HepG2 (cell line): ENCODE results near the gene SVOP. TPM values are rescaled to one million over a fixed set of nuclear protein-coding genes. Genes with fewer than 3 reads are reported as not detected.

Experiments used
- ATF2 ChIP-seq: sonication (generic); formaldehyde crosslinking; IDR thresholded peaks from 2 replicates; pipeline ENCODE4 v1.4.0; 2020; ENCODE audit warnings: missing genetic modification reagents
- ATRX ChIP-seq: sonication (generic); formaldehyde crosslinking; IDR thresholded peaks from 2 replicates; pipeline ENCODE4 v1.4.0; 2020; ENCODE audit warnings: missing genetic modification reagents, borderline replicate concordance
- DMAP1 ChIP-seq: IDR thresholded peaks from 2 replicates; pipeline ENCODE4 v1.6.1; 2016
- ETV6 ChIP-seq: sonication (generic); formaldehyde crosslinking; conservative IDR thresholded peaks from 2 replicates; pipeline ENCODE4 v1.4.0; 2020; ENCODE audit warnings: missing genetic modification reagents
- FOXC1 ChIP-seq: sonication (generic); formaldehyde crosslinking; IDR thresholded peaks from 2 replicates; pipeline ENCODE4 v1.8.0; 2022; ENCODE audit warnings: mild to moderate bottlenecking, missing genetic modification reagents, borderline replicate concordance
- GFI1 ChIP-seq: sonication (generic); formaldehyde crosslinking; IDR thresholded peaks from 2 replicates; pipeline ENCODE4 v1.5.0; 2020; ENCODE audit warnings: missing genetic modification reagents, mild to moderate bottlenecking, borderline replicate concordance
- JUNB ChIP-seq: sonication (generic); formaldehyde crosslinking; IDR thresholded peaks from 2 replicates; pipeline ENCODE4 v1.8.0; 2022; ENCODE audit warnings: missing genetic modification reagents, mild to moderate bottlenecking, borderline replicate concordance
- KLF6 ChIP-seq: IDR thresholded peaks from 2 replicates; pipeline ENCODE4 v1.8.0; 2016; ENCODE audit warnings: missing biosample characterization, missing genetic modification reagents
- MAFF ChIP-seq: IDR thresholded peaks from 2 replicates; pipeline ENCODE4 v1.6.1; 2011; ENCODE audit warnings: low read depth, low read length, improper control_type of control experiment
- MAX ChIP-seq: IDR thresholded peaks from 2 replicates; pipeline ENCODE4 v1.6.1; 2012; ENCODE audit warnings: inconsistent platforms
- NFYB ChIP-seq: sonication (generic); formaldehyde crosslinking; IDR thresholded peaks from 2 replicates; pipeline ENCODE4 v1.4.0; 2020; ENCODE audit warnings: missing genetic modification reagents
- PBX3 ChIP-seq: sonication (generic); formaldehyde crosslinking; IDR thresholded peaks from 2 replicates; pipeline ENCODE4 v1.8.1; 2023; ENCODE audit warnings: missing genetic modification reagents, inconsistent platforms, borderline replicate concordance
- POGZ ChIP-seq: sonication (generic); formaldehyde crosslinking; IDR thresholded peaks from 2 replicates; pipeline ENCODE4 v1.4.0; 2020; ENCODE audit warnings: mild to moderate bottlenecking, missing genetic modification reagents
- SALL1 ChIP-seq: sonication (generic); formaldehyde crosslinking; IDR thresholded peaks from 2 replicates; pipeline ENCODE4 v1.8.0; 2022; ENCODE audit warnings: mild to moderate bottlenecking, missing genetic modification reagents
- SIX1 ChIP-seq: sonication (generic); formaldehyde crosslinking; IDR thresholded peaks from 2 replicates; pipeline ENCODE4 v1.4.0; 2020; ENCODE audit warnings: missing genetic modification reagents, borderline replicate concordance
- SMC3 ChIP-seq: IDR thresholded peaks from 2 replicates; pipeline ENCODE4 v1.6.1; 2011; ENCODE audit warnings: low read length, improper control_type of control experiment
- ZFP36 ChIP-seq: fragments of 150-350 bp; IDR thresholded peaks from 2 replicates; pipeline ENCODE4 v1.6.1; 2018; ENCODE audit warnings: borderline replicate concordance, low read length, low read depth; ENCODE audit not compliant: partially characterized antibody
- ZFP41 ChIP-seq: sonication (generic); formaldehyde crosslinking; IDR thresholded peaks from 2 replicates; pipeline ENCODE4 v1.4.0; 2020; ENCODE audit warnings: mild to moderate bottlenecking, missing genetic modification reagents, borderline replicate concordance
- ZNF12 ChIP-seq: sonication (generic); formaldehyde crosslinking; IDR thresholded peaks from 2 replicates; pipeline ENCODE4 v1.5.0; 2020; ENCODE audit warnings: missing genetic modification reagents
- ZNF329 ChIP-seq: sonication (generic); formaldehyde crosslinking; IDR thresholded peaks from 2 replicates; pipeline ENCODE4 v1.9.0; 2021; ENCODE audit warnings: low read depth, mild to moderate bottlenecking, missing genetic modification reagents
- ZNF333 ChIP-seq: sonication (generic); formaldehyde crosslinking; IDR thresholded peaks from 2 replicates; pipeline ENCODE4 v1.4.0; 2020; ENCODE audit warnings: mild to moderate bottlenecking, missing genetic modification reagents, borderline replicate concordance
- ZNF337 ChIP-seq: sonication (generic); formaldehyde crosslinking; IDR thresholded peaks from 2 replicates; pipeline ENCODE4 v1.5.1; 2020; ENCODE audit warnings: missing genetic modification reagents, low read depth, mild to moderate bottlenecking, borderline replicate concordance
- ZNF468 ChIP-seq: sonication (generic); formaldehyde crosslinking; IDR thresholded peaks from 2 replicates; pipeline ENCODE4 v1.8.0; 2022; ENCODE audit warnings: mild to moderate bottlenecking, moderate library complexity, missing genetic modification reagents
- ZNF577 ChIP-seq: sonication (generic); formaldehyde crosslinking; IDR thresholded peaks from 2 replicates; pipeline ENCODE4 v1.4.0; 2020; ENCODE audit warnings: mild to moderate bottlenecking, low read depth, missing genetic modification reagents, borderline replicate concordance
- ZNF614 ChIP-seq: IDR thresholded peaks from 2 replicates; pipeline ENCODE4 v1.6.1; 2018; ENCODE audit warnings: missing biosample characterization, missing genetic modification reagents, inconsistent platforms, borderline replicate concordance
- ZNF629 ChIP-seq: sonication (generic); formaldehyde crosslinking; conservative IDR thresholded peaks from 2 replicates; pipeline ENCODE4 v1.5.0; 2020; ENCODE audit warnings: missing genetic modification reagents
- ZNF768 ChIP-seq: sonication (generic); formaldehyde crosslinking; IDR thresholded peaks from 2 replicates; pipeline ENCODE4 v1.4.0; 2020; ENCODE audit warnings: missing genetic modification reagents
- ZNF850 ChIP-seq: sonication (generic); formaldehyde crosslinking; conservative IDR thresholded peaks from 2 replicates; pipeline ENCODE4 v1.9.0; 2021; ENCODE audit warnings: mild to moderate bottlenecking, missing genetic modification reagents
- polyA plus RNA-seq, 8 experiments: library from polyadenylated mRNA; depleted of rRNA in 3 of 8; stranded (reverse) in 7 of 8; unstranded in 1 of 8; fragments of >200 nt; fragmentation: Illumina TruSeq in 4 of 8; extraction: Trizol in 4 of 8; gene quantifications; 2 replicates each; pipeline versions ENCODE4 v1.2.1 to v1.2.3, GENCODE V29; 2011 to 2016; ENCODE audit warnings: low read depth in 4 of 8, missing spikeins in 1 of 8, mixed read lengths in 1 of 8; ENCODE audit not compliant: insufficient read depth in 1 of 8
- total RNA-seq, 5 experiments: library from RNA; depleted of rRNA; stranded (reverse); fragments of >200 nt; fragmentation: Illumina TruSeq; extraction: Trizol; gene quantifications; 2 replicates each; pipeline ENCODE4 v1.2.3, GENCODE V29; 2016; ENCODE audit warnings: low read depth in 1 of 5

Gene SVOP
- total and polyA plus RNA-seq, 2 of the 13 experiments (the other 11 are each of a cell fraction or from before 2014, with no cell fraction given): not detected

- TF ChIP-seq ATF2 (CRISPR knock-in tag) (no peak), ZNF614 (CRISPR knock-in tag) (no peak), ATRX (CRISPR knock-in tag) (no peak), ZNF337 (CRISPR knock-in tag) (no peak), NFYB (CRISPR knock-in tag) (no peak), KLF6 (CRISPR knock-in tag) (no peak), SALL1 (CRISPR knock-in tag) (0 out of 2 replicates have a peak, but pooled peaks have one; percentile 10), ZNF468 (CRISPR knock-in tag) (no peak), MAFF (no peak), SIX1 (CRISPR knock-in tag) (no peak), MAX (no peak), GFI1 (CRISPR knock-in tag) (no peak), POGZ (CRISPR knock-in tag) (no peak), ZNF333 (no peak), ZNF329 (CRISPR knock-in tag) (no peak), ZNF577 (CRISPR knock-in tag) (no peak), ZFP41 (CRISPR knock-in tag) (no peak), PBX3 (CRISPR knock-in tag) (no peak), DMAP1 (no peak), ZNF850 (CRISPR knock-in tag) (no peak), ZNF12 (CRISPR knock-in tag) (no peak), SMC3 (peak; percentile 57), ZFP36 (no peak), ZNF768 (CRISPR knock-in tag) (0 out of 2 replicates have a peak, but pooled peaks have one; percentile 10), JUNB (CRISPR knock-in tag) (no peak), ZNF629 (CRISPR knock-in tag) (0 out of 2 replicates have a peak, but pooled peaks have one; percentile 22), FOXC1 (CRISPR knock-in tag) (0 out of 2 replicates have a peak, but pooled peaks have one; percentile 52), ETV6 (CRISPR knock-in tag) (no peak)
These were observed 136.5 kb downstream of the SVOP start (continued) for GRCh38 chr12:108884116-108885012.
